Nephron (organoid): ENCODE data around the gene ZNF362.

Source experiments
- H3K27ac Mint-ChIP-seq, 3 experiments: 2 replicates each; pipeline ENCODE4 v1.8.0; 2020; ENCODE audit warnings: mixed read lengths in 3 of 3, mild to moderate bottlenecking in 2 of 3, moderate library complexity in 1 of 3
- H3K27me3 Mint-ChIP-seq: 2 replicates; pipeline ENCODE4 v1.8.0; 2021; ENCODE audit warnings: low read depth, mild to moderate bottlenecking, moderate library complexity, mixed read lengths
- H3K36me3 Mint-ChIP-seq: 2 replicates; pipeline ENCODE4 v1.8.0; 2020; ENCODE audit warnings: low read depth, mixed read lengths
- H3K4me1 Mint-ChIP-seq: 2 replicates; pipeline ENCODE4 v1.8.0; 2020; ENCODE audit warnings: mixed read lengths
- H3K4me3 Mint-ChIP-seq, 3 experiments: 2 replicates each; pipeline ENCODE4 v1.8.0; 2020; ENCODE audit warnings: mild to moderate bottlenecking in 3 of 3, mixed read lengths in 3 of 3, moderate library complexity in 2 of 3
- H3K9me3 Mint-ChIP-seq: 2 replicates; pipeline ENCODE4 v1.8.0; 2020; ENCODE audit warnings: mixed read lengths
- TF ChIP-seq, protein P1 (sequence below), 3 experiments: fragments of 200-600 bp; sonication (generic); IDR thresholded peaks; one replicate each; pipeline ENCODE4 v1.5.0; 2021; ENCODE audit warnings: antibody characterized with exemption in 3 of 3; ENCODE audit not compliant: unreplicated experiment in 3 of 3

Gene ZNF362

DNA sequence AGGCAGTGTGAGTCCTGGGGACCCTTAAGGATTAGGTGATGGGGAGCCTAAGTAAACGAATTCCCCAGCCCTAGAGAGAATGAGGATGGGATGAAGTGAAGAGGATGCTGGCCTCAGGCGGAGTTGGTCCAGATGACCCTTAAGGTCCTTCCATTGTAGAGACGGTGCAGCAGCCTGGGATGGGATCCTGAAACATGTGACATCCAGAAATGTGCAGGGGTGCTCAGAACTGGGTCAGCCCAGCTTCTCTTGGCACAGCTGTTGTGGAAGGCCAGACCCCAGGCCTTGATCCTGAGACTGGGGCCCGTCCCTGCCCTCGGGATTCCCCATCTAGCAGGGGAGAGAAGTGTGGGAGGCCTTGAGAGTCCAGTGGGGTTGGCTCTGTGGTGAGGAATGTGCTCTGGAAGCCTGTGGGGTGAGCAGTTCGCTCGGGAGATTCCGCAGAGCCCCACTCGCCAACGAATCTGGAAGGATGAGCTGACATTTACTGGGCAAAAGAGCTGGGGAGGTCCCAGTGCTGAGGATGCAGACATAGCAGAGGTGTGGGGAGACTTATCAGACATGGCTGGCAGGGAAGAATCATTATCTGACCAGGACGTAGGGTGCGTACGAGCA lies 36.5 kb downstream of the ZNF362 start:
- Mint-ChIP-seq H3K36me3 (peaks cover 81% of the 10 kb centered on the region), H3K27ac (peak overlapping the region in 1 of 3 experiments; percentile 55), H3K4me3 (no peak overlapping the region), H3K4me1 (peaks cover 9% of the 10 kb centered on the region), H3K27me3 (no peaks in the 10 kb centered on the region), H3K9me3 (peaks cover 8% of the 10 kb centered on the region)
- TF ChIP-seq, protein P1, sequence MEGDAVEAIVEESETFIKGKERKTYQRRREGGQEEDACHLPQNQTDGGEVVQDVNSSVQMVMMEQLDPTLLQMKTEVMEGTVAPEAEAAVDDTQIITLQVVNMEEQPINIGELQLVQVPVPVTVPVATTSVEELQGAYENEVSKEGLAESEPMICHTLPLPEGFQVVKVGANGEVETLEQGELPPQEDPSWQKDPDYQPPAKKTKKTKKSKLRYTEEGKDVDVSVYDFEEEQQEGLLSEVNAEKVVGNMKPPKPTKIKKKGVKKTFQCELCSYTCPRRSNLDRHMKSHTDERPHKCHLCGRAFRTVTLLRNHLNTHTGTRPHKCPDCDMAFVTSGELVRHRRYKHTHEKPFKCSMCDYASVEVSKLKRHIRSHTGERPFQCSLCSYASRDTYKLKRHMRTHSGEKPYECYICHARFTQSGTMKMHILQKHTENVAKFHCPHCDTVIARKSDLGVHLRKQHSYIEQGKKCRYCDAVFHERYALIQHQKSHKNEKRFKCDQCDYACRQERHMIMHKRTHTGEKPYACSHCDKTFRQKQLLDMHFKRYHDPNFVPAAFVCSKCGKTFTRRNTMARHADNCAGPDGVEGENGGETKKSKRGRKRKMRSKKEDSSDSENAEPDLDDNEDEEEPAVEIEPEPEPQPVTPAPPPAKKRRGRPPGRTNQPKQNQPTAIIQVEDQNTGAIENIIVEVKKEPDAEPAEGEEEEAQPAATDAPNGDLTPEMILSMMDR (IDR thresholded peaks at IDR 0.05; ENCODE audit: unreplicated experiment in 3 of 3): no peak

DNA sequence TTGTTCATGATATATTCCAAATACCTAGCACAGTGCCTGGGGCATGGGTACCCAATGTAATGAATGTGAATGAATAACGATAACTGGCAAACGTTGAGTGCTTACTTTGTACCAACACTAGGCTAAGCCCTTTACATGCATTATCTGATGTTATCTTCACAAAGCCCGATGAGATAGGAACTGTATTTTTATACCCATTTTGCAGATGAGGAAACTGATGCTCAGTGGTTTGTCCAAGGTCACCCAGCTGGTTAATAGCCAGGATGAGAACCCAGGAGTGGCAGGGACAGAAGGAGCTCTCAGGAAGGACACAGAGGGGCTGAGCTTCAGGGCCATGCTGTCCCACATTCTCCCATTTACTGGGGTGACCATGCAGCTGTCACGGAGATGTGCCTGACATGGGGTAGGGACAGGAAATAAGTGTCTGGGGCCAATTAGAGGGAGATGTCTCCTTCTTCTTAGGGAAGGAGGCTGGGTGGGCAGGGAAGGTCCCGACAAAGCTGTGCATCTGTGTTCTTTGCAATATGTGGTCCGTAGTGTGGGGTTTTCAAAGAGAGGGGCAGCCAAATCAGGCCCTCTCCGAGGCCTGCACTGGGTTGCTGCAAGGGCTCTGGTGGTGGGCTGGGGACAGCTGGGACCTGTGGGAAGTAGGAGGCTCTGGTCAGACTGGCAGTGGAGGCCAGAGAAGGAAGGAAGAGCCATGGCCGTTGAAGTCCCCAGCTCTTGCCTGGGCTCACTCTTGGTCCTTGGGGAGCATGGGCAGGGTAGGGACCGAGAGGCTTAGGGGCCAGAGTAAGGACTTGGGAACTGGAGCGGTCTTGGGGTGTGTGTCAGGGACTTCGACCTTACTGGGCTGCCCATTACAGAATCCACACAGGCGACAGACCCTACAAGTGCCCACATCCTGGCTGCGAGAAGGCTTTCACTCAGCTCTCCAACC lies 38.0 kb downstream of the ZNF362 start:
- Mint-ChIP-seq H3K4me3 (no peak overlapping the region), H3K27ac (peak overlapping the region in 1 of 3 experiments; percentile 48), H3K9me3 (peaks cover 2% of the 10 kb centered on the region), H3K27me3 (no peaks in the 10 kb centered on the region), H3K36me3 (peaks cover 80% of the 10 kb centered on the region), H3K4me1 (peaks cover 9% of the 10 kb centered on the region)
- TF ChIP-seq, protein P1 (IDR thresholded peaks at IDR 0.05; ENCODE audit: unreplicated experiment in 3 of 3): no peak

DNA sequence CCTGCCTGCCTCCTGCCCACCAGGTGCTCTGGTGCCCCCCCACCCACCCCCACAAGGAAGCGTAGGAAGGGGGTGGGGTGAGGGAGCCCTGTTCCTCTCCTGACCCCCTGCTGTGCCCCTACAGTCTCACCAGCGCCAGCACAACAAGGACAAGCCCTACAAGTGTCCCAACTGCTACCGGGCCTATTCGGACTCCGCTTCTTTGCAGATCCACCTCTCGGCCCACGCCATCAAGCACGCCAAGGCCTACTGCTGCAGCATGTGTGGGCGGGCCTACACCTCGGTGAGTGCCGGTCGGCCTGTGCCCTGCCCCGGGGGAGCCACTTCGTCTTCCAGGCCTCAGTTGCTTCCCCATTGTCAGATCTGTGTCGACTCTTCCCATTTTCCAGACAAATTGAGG lies 38.7 kb downstream of the ZNF362 start:
- Mint-ChIP-seq H3K27me3 (no peaks in the 10 kb centered on the region), H3K4me3 (no peak overlapping the region), H3K36me3 (peaks cover 76% of the 10 kb centered on the region), H3K4me1 (peaks cover 10% of the 10 kb centered on the region), H3K9me3 (no peaks in the 10 kb centered on the region), H3K27ac (no peak overlapping the region)
- TF ChIP-seq, protein P1 (IDR thresholded peaks at IDR 0.05; ENCODE audit: unreplicated experiment in 3 of 3): no peak

DNA sequence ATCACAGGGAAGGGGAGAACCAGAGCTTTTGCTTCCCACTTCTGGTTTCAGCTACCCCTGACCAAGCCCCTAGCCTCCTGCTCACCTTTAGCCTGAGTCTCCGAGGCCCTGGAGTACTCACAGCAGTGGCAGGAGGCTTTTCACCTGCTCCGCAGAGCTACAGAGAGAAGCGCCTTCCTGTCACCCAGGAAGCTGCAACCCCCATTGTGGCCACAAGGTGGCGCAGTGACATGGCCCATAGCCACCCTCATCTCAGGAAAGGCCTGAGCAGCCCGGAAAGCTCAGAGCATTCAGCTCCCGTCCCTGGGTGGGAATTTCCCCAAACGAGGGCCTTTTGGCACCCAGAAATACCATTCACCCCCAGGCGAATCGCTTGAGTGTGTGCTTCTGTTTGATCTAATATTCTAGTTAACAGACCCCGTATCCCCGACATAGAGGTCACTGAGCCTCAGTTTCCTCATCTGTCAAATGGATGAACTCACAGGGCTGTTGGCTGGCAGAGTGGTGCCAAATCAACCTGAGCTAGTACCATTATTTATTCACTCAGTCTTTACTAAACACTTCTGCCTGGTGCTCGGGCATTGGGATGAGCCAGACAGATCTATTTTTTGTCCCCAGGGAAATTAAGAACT lies 39.3 kb downstream of the ZNF362 start:
- no peaks in the 10 kb centered on the region for H3K9me3 Mint-ChIP-seq
- H3K27ac Mint-ChIP-seq: no peak overlapping the region
- H3K4me1 Mint-ChIP-seq: peaks cover 15% of the 10 kb centered on the region
- TF ChIP-seq, protein P1 (IDR thresholded peaks at IDR 0.05; ENCODE audit: unreplicated experiment in 3 of 3): peak; percentile 95 to 97 (median 97)
- peaks cover 78% of the 10 kb centered on the region for H3K36me3 Mint-ChIP-seq
- H3K27me3 Mint-ChIP-seq: no peaks in the 10 kb centered on the region
- no peak overlapping the region for H3K4me3 Mint-ChIP-seq

DNA sequence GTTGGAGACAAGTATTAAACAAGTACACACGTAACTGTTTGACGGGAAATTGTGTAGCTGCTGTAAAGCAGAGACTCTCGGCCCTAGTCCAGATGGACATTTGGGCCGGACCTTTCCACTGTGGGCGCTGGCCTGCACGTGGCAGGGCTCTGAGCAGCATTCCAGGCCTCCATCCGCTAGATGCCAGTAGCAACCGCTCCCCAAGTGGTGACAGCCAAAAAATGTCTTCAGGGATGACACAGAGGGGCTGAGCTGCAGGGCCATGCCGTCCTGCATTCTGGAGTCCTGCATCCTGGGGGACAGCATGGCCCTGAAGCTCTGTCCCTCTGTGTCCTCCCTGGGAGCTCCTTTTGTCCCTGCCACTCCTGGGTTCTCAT lies 39.8 kb downstream of the ZNF362 start:
- no peaks in the 10 kb centered on the region for H3K27me3 Mint-ChIP-seq
- peaks cover 20% of the 10 kb centered on the region for H3K4me1 Mint-ChIP-seq
- no peak overlapping the region for H3K4me3 Mint-ChIP-seq
- peak overlapping the region in 1 of 3 experiments; percentile 44 for H3K27ac Mint-ChIP-seq
- H3K9me3 Mint-ChIP-seq: no peaks in the 10 kb centered on the region
- TF ChIP-seq, protein P1 (IDR thresholded peaks at IDR 0.05; ENCODE audit: unreplicated experiment in 3 of 3): no peak
- H3K36me3 Mint-ChIP-seq: peaks cover 79% of the 10 kb centered on the region
